Measurements from ENCODE around the gene RIMOC1.
A peak's percentile ranks its signal among the peaks of the same experiment; 100 is the strongest.

Gene RIMOC1

GRCh38 chr5:41878173-41878572 is 26.0 kb upstream of the RIMOC1 start:
- Mint-ChIP-seq H3K9me3 (no peaks in the 10 kb centered on the region), H3K4me3 (no peak overlapping the region), H3K4me1 (peaks cover 4% of the 10 kb centered on the region), H3K36me3 (no peaks in the 10 kb centered on the region), H3K27ac (no peak overlapping the region)
- peak; percentile 36 for ATAC-seq
- no peak for DNase-seq (ENCODE audit: low spot score in 2 of 2)

GRCh38 chr5:41878643-41879478 is 25.3 kb upstream of the RIMOC1 start:
- peaks cover 4% of the 10 kb centered on the region for H3K4me1 Mint-ChIP-seq
- no peaks in the 10 kb centered on the region for H3K9me3 Mint-ChIP-seq
- H3K4me3 Mint-ChIP-seq = no peak overlapping the region
- H3K36me3 Mint-ChIP-seq = no peaks in the 10 kb centered on the region
- H3K27ac Mint-ChIP-seq = no peak overlapping the region
- DNase-seq (ENCODE audit: low spot score in 2 of 2) (no peak), ATAC-seq (no peak)

- no peaks in the 10 kb centered on the region for H3K9me3 Mint-ChIP-seq
- no peaks in the 10 kb centered on the region for H3K4me1 Mint-ChIP-seq
- DNase-seq (ENCODE audit: low spot score in 2 of 2) (no peak), ATAC-seq (no peak)
- no peak overlapping the region for H3K27ac Mint-ChIP-seq
- no peaks in the 10 kb centered on the region for H3K36me3 Mint-ChIP-seq
- no peak overlapping the region for H3K4me3 Mint-ChIP-seq
Observed at GRCh38 chr5:41882765-41883164, 21.4 kb upstream of the RIMOC1 start.

DNA sequence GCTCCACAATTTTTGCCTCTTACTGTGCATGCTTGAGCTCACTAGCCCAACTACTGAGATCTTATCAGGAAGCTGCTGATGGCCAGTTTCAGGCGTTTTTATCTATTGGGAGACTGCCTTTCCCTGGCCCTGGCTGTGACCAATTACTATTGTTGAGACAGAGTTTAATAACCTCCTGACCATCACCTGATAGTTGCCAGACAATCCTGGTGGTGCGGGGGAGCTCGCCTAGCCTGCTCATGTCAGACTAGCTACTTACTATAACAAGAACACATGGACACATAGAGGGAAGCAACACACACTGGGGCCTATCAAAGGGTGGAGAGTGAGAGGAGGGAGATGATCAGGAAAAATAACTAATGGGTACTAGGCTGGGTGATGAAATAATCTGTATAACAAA is 20.9 kb upstream of the RIMOC1 start:
- H3K27ac Mint-ChIP-seq = no peak overlapping the region
- ATAC-seq (no peak), DNase-seq (ENCODE audit: low spot score in 2 of 2) (no peak)
- no peak overlapping the region for H3K4me3 Mint-ChIP-seq
- no peaks in the 10 kb centered on the region for H3K9me3 Mint-ChIP-seq
- no peaks in the 10 kb centered on the region for H3K36me3 Mint-ChIP-seq
- no peaks in the 10 kb centered on the region for H3K4me1 Mint-ChIP-seq

DNA sequence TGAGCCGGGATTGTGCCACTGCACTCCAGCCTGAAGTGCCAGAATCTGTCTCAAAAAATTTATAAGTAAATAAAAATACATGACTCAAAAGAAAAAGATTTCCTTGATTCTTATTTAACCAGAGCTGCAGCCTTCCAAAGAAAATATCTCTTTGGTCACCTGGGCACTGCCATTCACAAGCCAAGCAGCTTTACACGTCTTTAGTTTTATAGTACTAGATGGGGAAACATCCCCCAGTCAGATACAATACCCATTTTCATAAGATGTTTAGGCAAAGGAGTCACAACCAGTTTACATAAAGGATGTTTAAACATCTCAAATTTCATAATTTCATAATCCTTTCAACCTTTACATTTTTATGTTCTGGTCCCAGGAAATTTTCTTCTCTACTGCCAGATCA is 20.2 kb upstream of the RIMOC1 start:
- no peaks in the 10 kb centered on the region for H3K4me1 Mint-ChIP-seq
- H3K4me3 Mint-ChIP-seq = no peak overlapping the region
- no peak for ATAC-seq
- H3K9me3 Mint-ChIP-seq = no peaks in the 10 kb centered on the region
- H3K36me3 Mint-ChIP-seq = no peaks in the 10 kb centered on the region
- no peak overlapping the region for H3K27ac Mint-ChIP-seq
- DNase-seq (ENCODE audit: low spot score in 2 of 2) = no peak

DNA sequence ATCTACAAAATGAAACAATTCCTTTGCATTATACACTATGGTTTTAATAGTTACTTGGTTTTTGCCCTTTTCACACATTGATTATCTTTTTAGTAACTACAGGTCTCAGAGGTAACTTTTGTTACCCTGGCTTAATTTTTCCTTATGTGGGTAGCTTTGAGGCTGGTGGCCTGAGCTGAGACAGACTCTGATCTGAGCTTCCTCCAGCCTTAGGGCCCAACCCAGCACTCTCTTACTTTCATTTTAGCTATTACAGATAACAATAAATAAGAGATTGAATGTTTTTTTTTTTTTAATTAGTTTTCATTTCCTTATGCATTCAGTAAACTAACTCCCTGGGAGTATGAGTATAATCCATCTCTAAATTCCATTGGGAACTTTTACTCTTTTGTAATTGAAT is 18.9 kb upstream of the RIMOC1 start:
- H3K9me3 Mint-ChIP-seq = no peaks in the 10 kb centered on the region
- ATAC-seq (no peak), DNase-seq (ENCODE audit: low spot score in 2 of 2) (no peak)
- no peak overlapping the region for H3K4me3 Mint-ChIP-seq
- H3K27ac Mint-ChIP-seq = no peak overlapping the region
- no peaks in the 10 kb centered on the region for H3K4me1 Mint-ChIP-seq
- H3K36me3 Mint-ChIP-seq = no peaks in the 10 kb centered on the region

DNA sequence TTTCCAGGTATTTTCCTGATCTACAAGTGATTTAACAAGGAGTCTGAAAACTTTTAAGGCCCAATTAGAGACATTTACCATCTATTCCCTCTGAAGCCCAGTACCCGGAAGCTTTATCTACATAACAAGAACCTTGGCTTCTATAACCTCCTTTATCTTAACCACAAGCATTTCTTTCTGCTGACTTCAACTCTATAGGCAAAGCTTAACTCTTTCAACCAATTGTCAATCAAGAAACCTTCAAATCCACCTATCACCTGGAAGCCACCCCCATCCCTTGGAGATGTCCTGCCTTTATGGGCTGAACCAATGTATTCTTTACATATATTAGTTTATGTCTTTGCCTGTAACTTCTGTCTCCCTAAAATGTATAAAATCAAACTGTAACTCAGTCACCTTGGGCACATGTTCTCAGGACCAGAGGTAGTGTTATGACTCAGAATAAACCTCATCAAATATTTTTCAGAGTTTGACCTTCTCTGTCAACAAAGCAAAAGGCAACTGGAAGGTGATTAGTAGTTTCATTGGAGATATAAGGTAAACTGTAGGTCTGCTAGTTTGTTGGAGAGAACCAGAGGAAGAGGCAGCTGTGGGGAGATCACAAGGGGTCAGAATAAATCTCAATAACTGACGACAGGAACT is 13.0 kb upstream of the RIMOC1 start:
- H3K9me3 Mint-ChIP-seq = no peaks in the 10 kb centered on the region
- peaks cover 15% of the 10 kb centered on the region for H3K4me1 Mint-ChIP-seq
- H3K4me3 Mint-ChIP-seq = no peak overlapping the region
- H3K36me3 Mint-ChIP-seq = no peaks in the 10 kb centered on the region
- DNase-seq (ENCODE audit: low spot score in 2 of 2) (no peak), ATAC-seq (no peak)
- no peak overlapping the region for H3K27ac Mint-ChIP-seq

- ATAC-seq = no peak
- Mint-ChIP-seq H3K9me3 (no peaks in the 10 kb centered on the region), H3K27ac (peak overlapping the region; percentile 26), H3K4me1 (peaks cover 15% of the 10 kb centered on the region), H3K36me3 (no peaks in the 10 kb centered on the region), H3K4me3 (no peak overlapping the region)
- DNase-seq (ENCODE audit: low spot score in 2 of 2) = no peak
Observed at GRCh38 chr5:41892031-41892430, 12.1 kb upstream of the RIMOC1 start.

DNA sequence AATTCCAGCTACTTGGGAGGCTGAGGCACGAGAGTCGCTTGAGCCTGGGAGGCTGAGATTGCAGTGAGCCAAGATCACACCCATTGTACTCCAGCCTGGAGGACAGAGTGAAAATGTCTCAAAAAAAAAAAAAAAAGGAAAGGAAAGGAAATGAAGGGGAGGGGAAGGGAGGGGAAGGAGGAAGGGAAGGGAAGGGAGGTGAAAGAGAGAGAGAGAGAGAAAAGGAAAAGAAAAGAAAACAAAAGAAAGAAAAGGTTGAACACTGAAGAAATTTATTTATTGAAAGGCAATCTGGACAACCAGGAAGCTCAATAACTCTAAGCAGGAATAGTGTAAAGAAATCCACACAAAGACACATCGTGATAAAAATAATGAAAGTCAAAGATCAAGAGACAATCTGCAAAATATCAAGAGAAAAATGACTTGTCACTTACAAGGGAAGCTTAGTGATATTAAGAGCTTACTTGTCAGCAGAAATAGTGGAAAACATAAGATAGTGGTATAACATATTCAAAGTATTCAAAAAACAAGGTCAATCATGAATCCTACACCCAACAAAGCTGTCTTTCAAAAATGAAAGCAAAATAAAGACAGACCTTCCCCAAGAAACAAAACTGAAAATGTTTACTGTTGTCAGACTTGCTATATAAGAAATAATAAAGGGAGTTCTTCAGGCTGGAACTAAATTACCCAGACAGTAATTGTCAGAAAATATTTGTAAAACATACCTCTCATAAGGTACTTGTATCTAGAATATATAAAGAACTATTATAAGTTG is 10.9 kb upstream of the RIMOC1 start:
- Mint-ChIP-seq H3K27ac (peak overlapping the region; percentile 26), H3K4me3 (peak overlapping the region; percentile 43)
- ATAC-seq = no peak

GRCh38 chr5:41896230-41896629 is 7.9 kb upstream of the RIMOC1 start:
- H3K9me3 Mint-ChIP-seq = no peaks in the 10 kb centered on the region
- ATAC-seq = no peak
- DNase-seq (ENCODE audit: low spot score in 2 of 2) = no peak
- H3K4me3 Mint-ChIP-seq = no peak overlapping the region
- no peaks in the 10 kb centered on the region for H3K36me3 Mint-ChIP-seq
- H3K27ac Mint-ChIP-seq = no peak overlapping the region
- peaks cover 13% of the 10 kb centered on the region for H3K4me1 Mint-ChIP-seq

More for the DNA sequence above, 10.9 kb upstream of the RIMOC1 start:
- Mint-ChIP-seq H3K9me3 (no peaks in the 10 kb centered on the region), H3K4me1 (peaks cover 15% of the 10 kb centered on the region), H3K36me3 (no peaks in the 10 kb centered on the region)
- no peak for DNase-seq (ENCODE audit: low spot score in 2 of 2)

DNA sequence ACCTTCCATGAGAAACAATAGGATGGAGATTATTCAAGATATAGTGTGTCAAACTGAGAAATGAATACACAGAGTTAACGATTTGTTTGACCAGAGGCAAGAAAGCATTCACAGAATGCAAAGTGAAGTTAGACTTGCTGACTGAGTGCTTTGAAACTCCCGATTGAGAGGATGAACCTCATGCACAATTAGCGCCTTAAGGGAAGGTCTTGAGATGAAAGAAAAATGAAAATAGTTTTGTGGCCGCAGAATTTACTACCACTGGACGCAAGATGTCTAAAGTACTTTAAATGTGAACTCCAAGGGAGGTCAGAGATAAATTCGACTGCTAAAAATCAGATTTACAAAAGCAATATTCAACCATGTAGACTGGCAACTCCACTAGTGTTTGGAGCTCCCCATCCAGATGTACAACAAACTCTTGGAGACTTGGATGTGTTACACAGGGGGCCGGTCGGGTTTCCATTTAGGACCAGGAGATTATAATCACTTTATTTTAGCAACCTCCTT is 707 bp upstream of the RIMOC1 start:
- ATAC-seq (no peak), DNase-seq (ENCODE audit: low spot score in 2 of 2) (no peak)
- Mint-ChIP-seq H3K9me3 (no peaks in the 10 kb centered on the region), H3K27ac (peak overlapping the region; percentile 99), H3K4me1 (peaks cover 34% of the 10 kb centered on the region), H3K36me3 (peaks cover 30% of the 10 kb centered on the region), H3K4me3 (peak overlapping the region; percentile 93)

GRCh38 chr5:41906151-41906550 is 2.0 kb downstream of the RIMOC1 start:
- H3K4me3 Mint-ChIP-seq = no peak overlapping the region
- H3K27ac Mint-ChIP-seq = no peak overlapping the region

DNA sequence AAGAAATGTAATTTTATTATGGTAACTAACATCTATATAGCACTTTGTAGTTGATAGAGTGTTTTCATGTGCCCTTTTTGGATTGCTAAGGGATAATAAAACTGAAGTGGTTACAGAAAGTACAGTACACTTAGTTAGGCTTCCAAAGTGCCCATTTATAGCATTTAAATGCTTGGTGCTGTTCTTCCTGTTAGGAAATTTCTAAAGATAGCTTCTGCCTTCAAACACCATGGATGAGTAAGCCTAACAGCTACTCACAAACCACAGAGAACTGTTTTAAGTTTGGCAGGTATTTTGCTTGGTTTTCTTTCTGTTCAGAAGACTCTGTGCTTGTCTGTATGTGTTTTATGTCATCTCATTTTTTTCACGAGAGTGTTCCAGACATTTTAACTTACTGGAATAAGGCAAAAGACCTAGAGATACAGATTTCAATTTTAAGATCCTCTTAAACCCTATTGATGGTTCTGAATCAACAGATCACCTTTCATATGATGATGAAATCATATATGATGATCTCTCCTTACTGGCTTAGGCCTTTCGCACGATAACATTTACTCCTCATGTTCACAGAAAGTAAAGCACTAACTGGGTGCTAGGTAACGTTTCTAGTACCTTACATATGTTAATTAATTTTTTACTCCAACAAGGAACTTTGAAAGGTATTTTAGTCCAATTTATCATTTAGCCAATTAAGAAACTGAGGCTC is 4.4 kb downstream of the RIMOC1 start:
- ATAC-seq (no peak), DNase-seq (ENCODE audit: low spot score in 2 of 2) (no peak)
- Mint-ChIP-seq H3K9me3 (no peaks in the 10 kb centered on the region), H3K4me3 (no peak overlapping the region), H3K36me3 (peaks cover 80% of the 10 kb centered on the region), H3K4me1 (peaks cover 28% of the 10 kb centered on the region), H3K27ac (no peak overlapping the region)

More at GRCh38 chr5:41906151-41906550, 2.0 kb downstream of the RIMOC1 start:
- H3K9me3 Mint-ChIP-seq = no peaks in the 10 kb centered on the region
- H3K36me3 Mint-ChIP-seq = peaks cover 57% of the 10 kb centered on the region
- H3K4me1 Mint-ChIP-seq = peaks cover 34% of the 10 kb centered on the region
- no peak for DNase-seq (ENCODE audit: low spot score in 2 of 2)
- no peak for ATAC-seq

DNA sequence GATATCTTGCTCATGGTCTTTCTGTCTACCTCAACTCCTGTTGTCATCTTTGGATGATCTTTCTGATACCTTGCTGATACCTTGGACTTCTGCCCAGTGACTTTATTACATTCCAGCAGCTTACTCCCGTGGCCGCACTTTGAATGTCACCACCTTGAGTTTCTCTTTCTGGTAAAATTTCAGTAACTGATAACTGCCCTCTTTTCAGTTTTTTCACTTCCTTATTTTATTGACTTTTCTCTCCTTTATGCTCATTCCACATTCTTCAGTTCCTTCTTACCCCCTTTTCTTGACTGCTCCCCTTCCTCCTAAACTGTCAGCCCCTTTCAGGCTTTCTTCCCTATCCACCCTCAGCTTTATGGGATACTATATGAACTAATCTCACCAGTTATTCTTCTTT is 14.0 kb downstream of the RIMOC1 start:
- H3K4me1 Mint-ChIP-seq = peaks cover 5% of the 10 kb centered on the region
- DNase-seq (ENCODE audit: low spot score in 2 of 2) (no peak), ATAC-seq (no peak)
- no peaks in the 10 kb centered on the region for H3K9me3 Mint-ChIP-seq
- H3K4me3 Mint-ChIP-seq = no peak overlapping the region
- no peak overlapping the region for H3K27ac Mint-ChIP-seq
- H3K36me3 Mint-ChIP-seq = peaks cover 89% of the 10 kb centered on the region

DNA sequence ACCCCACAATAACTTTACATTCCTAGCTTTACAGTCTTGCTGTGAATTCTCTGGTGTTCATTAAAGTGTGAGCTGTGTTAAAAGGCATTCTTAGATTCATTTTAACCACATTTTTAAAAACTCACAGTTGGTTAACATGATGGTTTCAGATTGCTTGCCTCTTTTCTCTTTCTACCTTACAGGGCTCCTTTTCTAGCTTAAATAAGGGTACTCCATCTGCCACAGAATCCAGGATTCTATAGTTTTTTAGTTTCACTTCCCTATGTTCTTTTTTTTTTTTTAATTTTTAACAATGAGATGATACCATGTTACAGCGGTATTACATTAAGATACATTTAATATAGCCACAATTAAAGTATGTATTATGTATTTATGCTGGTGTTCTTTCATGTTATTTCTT is 17.0 kb downstream of the RIMOC1 start:
- Mint-ChIP-seq H3K4me3 (no peak overlapping the region), H3K36me3 (peaks cover 63% of the 10 kb centered on the region), H3K27ac (peak overlapping the region; percentile 65), H3K4me1 (peaks cover 14% of the 10 kb centered on the region), H3K9me3 (no peaks in the 10 kb centered on the region)
- ATAC-seq (no peak), DNase-seq (ENCODE audit: low spot score in 2 of 2) (no peak)

Measured in stimulated activated effector memory CD8-positive, alpha-beta T cell treated with anti-CD3 and anti-CD28 coated beads, Interleukin-12 subunit alpha, Interleukin-12 subunit beta, amount 100 ng/mL, for 72 hours (primary cell).